Measurements from ENCODE around the gene ZNF101.

The ZNF101 gene

DNA sequence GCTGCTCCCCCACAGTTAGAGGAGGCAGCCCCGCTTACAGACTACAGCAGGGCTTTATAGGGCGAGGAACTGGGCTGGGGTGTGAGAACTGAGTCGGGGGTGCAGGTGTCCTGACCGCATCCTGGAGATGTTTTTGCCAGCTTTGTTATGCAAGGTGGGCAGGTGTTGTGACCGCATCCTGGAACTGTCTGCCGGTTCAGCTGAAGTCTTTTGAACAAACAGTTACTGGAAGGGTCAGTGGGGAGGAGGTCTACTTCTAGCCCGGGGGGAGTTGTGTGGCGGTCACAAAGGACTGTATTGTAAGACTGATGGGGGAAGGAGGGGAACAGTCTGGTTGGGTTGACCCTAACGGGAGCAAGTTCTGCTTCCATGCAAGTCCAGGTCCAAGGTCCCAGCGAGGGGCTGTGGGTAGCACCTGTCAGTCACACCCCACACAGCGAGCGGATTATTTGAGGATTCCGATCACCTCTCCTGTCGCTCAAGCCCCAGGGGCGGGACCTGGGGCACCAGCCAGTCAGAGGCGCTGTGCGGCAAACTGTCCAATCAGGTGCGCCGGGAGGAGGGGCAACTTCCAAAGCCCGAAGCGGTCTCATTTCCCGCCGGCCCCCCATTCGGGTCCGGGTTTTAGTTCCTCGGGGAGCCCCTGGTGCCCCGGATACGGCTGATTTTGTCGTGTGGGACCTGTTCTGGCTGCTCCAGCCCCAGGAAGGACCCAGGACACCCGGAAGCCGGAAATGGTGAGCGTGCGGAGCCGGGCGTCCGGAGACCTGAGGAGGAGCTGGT lies at the start of gene ZNF101:
Gene ZNF101 (plus strand): TSS at position 610 of the 783 bp plus-strand sequence. CDS start 125 bp downstream, at position 735.
- DNase-seq, result peak; percentile 94

DNA sequence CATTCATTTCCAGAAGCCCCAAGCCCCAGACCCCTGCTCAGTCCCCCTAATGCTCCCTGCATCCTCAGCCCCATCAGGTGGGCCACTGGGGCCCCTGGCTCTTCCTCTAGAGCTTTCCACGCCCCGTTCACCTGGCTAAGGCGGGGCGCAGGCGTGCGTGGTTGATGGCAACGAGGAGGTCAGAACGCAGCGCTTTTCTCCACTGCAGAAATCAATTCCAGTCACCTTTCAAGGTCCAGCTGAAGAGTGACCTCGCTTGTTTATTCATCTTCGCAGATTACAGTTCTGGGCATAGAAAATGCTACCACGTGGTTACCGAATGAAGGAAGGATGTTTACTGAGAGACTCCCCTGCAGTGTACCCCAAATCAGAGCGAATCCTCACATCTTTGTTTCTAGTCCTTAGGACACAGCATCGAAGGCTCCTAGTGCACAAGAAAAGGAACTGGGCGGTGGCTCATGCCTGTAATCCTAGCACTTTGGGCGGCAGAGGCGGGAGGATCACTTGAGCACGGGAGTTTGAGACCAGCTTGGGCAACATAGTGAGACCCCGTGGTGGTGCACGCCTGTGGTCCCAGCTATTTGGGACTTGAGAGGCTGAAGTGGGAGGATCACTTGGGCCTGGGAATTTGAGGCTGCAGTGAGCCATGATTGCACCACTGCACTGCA lies 49.3 kb upstream of the ZNF101 start:
- DNase-seq, result no peak

DNA sequence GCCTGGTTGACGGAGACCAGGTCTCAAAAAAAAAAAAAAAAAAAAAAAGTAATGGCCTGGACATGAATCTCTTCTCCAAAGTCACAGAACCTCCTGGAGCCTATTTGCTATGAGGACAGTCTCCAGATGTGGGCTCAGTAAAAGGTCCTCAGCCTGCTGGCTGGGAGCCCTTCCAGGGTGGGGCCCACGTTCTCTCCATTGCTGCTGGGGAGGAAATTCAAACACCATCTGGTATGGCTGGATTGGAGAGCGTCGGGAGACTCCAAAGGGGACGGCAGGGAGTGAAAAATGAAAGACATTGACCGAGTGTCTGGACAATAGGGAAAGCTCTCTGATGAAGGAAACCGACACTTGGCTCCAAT lies 48.8 kb upstream of the ZNF101 start:
- no peak for DNase-seq

DNA sequence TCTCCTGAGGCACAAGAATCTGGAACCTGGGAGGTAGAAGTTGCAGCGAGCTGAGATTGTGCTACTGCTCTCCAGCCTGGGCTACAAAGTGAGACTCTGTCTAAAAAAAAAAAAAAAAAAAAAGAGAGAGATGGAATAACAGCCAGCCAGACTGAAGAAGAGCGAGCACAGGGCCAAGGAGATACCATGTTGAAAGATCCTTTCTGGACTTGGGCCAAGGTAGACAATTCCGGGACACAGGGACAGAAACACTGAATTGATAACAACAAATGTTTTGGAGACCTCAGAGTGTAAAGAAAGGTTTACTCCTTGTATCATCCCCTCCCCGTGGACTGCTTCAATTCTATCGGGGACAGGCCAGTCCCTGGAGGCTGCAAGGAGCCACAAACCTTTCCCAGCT lies 45.3 kb upstream of the ZNF101 start:
- no peak for DNase-seq

DNA sequence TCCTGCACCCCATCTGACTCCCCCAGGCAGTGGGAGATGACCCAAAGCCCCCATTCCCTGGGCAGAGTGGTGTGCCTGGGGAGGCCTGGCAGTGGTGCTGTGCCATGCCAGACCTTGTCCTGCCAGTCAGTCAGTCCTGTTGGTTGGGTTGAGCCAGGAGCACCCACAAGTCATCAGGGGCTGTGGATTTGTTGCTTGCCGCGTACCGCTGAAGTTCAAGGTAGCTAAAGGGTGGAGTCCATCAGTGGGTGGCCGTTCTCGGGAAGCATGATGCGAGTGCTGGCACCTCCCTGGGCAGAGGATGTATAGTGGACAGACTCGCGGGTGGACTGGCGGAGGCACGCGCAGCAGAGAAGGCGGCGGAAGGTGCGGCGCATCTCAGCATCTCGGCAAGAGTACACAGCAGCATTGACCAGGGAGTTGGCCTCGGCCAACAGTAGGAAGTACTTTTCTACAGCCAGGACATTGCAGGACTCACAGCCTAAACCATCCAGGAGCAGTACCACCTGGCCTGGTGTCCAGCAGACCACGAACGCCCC lies 44.5 kb upstream of the ZNF101 start:
- no peak for DNase-seq

DNA sequence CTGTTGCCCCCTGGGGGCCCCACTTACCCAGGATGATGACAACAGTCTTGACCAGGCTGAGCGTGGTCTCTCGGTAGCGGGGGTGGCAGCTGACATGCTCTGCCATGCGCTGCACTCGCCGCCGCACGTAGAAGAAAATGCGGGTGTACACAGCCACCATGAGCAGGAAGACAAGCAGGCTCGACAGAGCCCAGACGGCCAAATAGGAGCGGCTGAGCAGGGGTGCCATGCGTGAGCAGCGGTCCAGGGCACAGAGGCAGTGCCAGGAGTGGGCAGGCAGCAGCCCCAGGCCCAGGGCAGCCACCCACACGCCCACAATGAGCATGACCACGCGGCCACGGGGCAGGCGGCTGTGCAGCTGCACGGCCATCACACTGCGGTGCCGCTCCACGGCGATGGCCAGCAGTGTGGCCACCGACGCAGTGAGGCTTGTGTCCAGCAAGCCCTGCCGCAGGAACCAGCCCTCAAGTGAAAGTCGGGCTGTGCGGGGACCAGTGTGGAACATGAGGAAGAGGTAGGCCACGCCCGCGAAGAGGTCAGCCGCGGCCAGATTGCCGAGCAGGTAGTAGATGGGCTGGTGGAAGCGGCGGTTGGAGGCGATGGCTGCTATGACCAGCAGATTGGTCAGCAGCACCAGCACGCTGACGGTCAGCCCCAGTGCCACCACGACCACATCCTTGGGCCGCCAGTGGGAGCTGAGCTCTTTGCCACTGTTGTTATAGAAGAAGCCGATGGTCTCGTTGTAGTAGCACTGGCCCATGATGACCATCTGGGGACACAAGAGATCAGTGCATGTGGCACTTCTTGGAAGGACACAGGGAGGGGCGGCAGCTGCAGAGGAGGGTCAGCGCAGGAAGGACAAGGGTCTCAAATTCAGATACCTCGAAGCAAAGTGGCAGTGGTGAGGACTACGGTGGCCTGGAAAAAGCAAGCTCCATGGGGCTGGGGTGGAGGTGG lies 41.8 kb upstream of the ZNF101 start:
- no peak for DNase-seq

DNA sequence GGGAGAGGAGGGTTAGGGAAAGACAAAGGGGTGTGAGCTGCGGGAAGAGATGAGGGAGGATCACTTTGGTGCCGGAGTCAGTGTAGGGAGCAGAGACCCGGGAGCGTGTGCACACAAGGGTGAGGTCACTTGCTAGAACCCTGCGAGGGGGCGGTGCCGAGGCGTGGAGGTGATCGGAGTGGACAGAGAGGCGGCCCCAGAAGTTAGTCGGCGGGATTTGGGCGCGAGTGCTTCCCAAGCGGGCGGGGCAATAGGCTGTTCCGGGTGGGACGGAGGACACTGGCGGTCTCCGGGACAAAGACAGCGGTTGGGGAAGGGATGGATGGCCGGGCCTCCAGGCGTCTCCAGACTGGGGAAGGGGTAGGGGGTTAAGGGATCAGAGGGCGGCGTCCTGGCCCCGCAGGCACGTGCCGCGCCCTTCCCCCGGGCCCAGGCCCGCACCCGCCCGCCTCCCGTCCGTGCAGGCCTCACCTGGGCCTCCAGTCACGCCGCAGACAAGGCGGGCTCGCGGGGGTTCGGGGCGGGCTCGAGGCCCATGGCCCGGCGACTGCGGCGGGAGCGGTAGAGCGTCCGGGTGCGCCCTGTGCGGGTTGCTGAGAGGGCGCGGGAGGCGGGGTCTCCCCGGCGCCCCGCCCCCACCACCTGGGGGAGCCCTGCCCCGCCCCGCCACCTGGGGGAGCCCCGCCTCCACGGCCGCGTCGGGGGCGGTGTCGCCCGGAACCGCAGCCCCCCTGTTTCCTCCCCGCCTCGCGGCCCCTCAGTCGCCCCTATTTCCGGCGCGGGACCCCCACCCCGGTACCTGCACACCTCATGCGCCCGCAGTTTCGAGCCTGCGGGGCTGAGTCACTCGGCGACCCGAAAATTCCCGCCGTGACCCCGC lies 40.8 kb upstream of the ZNF101 start, which contains the start of gene LPAR2:
Gene LPAR2 (minus strand): TSS at position 600 of the 880 bp plus-strand sequence. CDS start 945 bp downstream, outside the sequence.
- DNase-seq, result peak; percentile 80 to 84

DNA sequence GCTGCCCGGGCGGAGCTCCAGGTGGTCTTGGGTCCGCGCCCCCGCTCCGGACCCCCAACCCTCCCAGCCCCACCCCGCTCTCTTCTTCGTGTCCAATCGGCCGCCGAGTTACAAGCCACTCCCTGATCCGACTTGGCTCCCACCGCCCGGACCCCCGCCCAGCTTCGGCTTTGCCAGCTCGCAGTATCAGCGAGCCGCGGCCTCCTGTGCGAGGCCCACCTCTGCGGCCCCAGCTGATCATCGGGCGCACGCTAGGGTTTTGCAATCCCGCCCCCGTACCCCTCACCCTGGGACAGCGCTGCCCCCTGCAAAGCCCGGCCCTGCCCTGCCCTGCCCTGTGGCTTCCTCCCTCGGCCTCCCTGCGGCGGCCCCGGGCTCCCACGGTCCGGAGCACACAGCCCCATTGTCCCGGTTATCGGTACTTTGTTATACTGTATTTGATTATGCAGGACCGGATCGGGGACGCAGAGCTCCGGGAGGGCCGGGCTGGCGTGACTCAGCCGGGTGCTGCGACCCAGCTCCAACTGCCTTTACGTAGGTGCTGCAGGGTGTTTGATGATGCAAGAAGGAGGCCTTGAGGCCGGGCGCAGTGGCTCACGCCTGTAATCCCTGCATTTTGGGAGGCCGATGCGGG lies 40.0 kb upstream of the ZNF101 start:
- DNase-seq, result peak in 1 of 2 donors; percentile 54

DNA sequence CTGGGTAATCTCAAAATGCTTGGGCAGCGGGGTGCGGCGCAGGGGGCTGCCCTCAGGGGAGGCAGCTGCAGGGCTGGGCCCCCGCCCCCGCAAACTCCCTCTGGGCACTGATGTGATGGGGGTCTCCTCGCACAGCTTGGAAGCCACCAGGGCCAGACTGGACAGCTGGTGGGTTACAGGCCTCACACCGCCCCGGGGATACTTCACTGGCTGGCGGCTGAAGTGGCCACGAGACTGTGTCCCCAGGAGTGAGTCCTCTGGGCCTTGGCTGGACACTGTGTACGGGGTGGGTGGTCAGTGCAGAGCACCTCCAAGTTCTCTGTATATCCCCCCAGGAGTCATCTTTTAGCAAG lies 38.6 kb upstream of the ZNF101 start:
- DNase-seq, result no peak

DNA sequence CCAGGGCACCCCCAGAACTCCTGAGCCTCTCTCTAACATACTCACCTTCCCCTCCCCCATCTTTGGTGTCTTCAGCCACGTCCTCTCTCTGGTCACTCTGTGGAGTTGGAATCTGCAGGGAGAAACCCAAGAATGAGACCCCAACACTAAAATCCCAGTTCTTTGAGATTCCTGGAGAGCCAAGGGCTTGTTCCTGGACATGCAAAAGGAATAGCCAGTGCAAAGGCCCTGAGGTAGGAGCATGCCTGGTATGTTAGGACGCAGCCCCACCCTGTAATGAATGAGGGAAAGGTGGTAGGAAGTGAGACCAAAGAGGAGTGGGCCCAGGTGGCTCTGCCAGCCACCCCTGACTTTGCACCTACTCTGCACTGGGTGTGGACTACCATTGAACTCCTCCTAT lies 38.2 kb upstream of the ZNF101 start:
- no peak for DNase-seq

DNA sequence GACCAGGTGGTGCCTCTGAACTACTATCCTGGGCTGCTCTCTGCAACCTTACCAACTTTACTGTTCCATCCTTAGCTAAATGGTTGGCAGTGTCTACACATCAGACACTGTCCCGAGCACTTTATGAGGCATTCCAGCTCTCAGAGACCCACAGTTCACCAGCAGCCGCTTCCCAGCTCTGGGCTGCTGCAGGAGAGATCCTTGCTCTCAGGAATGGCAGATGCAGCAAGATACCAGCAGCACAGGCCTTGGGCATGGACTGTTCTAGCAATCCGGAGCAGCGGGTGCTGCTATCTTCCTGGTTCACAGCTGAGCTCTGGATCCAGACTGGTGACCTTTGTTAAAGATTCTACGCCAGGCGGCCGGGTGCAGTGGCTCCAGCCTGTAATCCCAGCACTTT lies 37.3 kb upstream of the ZNF101 start:
- no peak for DNase-seq

DNA sequence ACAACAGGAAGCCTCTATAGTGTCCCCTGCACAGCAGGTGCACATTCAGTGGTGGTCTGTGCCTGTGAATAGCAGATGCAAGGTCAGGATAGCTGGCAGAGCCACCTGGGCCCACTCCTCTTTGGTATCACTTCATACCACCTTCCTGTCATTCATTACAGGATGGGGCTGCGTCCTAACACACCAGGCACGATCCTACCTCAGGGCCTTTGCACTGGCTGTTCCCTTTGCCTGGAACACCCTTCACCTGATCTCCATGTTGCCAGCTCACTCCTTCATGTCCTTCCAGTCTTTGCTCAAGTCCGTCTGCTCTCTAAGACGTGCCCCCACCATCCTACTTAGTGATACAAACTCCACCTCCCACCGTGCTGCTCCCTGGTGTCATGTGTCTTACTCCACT lies 36.0 kb upstream of the ZNF101 start:
- DNase-seq, result no peak

DNA sequence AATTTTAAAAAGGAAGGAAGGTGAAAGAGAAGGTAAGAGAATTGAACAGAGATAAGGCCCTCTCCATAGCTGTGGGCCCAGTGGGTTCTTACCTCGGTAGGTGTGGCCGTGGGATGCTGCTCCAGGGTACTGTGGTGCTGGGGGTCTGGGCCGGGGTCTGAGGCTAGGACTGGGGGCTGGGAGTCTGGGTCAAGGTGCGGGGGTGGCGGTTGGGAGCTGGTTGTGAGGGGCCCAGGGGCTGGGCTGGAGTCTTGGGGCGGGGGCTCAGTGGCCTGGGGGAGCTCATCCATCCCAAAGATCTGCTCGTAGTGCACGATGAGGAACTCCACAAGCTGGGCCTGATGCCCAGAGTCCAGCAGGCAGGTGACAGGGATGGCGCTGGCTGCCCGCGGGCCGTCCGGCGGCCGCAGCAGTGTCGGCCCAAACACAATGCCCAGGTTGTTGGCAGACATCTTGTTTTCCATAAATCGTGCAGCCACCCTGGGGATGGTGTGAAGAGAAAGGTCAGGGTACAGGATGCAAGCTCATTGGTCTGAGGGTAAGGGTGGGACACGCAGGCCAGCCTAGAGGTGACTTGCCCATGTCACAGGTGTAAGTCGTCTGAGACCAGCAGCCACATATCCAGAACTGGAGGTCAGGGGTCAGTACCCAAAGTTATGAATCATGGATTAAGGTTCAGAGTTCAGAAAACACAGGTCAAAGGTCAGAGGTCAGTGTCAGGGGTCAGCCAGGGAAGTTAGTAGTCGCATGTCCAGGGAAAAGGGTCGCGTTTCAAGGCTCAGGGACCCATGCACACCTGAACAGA lies 34.7 kb upstream of the ZNF101 start:
- DNase-seq, result no peak

DNA sequence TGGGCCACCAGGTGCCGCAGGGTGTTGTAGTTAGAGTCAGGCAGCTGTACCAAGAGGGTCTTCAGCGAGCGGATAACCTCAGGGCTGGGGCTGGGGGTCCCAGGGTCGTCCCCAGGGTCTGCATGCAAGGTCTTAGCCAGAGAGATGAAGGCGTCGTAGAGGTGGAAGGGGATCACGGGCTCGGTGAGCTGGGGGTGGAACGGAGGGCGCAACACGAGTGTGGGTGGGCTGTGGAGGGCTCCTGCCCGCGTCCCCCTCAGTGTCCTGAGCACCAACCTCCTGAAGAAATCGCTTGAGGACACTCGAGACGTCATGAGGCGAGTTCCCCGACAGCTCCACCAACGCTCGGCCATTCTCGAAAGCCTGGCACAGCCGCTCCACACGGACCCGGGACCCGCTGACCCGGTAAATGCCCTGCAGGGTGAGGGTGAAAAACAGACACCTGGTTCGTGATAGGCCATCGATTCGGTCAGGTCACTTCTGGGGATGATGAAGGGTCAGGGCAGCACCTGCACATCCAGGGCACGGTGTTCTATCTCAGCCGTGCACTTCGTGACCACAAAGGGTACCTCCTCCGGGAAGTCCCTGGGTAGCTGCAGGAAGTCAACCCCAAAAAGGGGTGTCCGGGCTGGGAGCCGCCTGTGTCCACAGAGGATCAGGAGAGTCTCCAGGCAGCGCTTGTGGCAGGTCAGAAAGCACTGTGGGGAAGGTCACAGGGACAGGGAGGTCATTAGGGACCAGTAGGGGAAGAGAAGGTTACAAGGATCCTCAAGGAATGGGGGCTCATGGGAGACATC lies 33.9 kb upstream of the ZNF101 start:
- no peak for DNase-seq

DNA sequence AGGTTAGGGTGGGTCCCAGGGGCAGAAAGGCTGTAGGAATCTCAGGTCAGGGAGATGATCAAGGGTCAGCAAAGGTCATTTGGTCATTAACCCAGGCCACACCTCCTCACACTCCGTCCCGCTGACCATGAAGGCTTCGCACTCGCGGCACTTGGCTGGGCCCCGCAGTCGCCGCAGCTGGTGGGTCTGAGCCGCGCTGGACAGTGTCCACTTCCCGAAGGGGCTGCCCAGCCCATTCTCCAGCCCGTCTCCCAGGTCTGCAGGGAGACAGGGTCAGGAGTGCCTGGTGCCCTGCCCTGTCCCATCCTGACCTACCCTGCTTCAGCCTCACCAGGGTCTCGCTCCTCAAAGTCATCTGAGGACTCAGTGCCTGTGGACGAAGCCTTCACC lies 33.3 kb upstream of the ZNF101 start:
- no peak for DNase-seq

DNA sequence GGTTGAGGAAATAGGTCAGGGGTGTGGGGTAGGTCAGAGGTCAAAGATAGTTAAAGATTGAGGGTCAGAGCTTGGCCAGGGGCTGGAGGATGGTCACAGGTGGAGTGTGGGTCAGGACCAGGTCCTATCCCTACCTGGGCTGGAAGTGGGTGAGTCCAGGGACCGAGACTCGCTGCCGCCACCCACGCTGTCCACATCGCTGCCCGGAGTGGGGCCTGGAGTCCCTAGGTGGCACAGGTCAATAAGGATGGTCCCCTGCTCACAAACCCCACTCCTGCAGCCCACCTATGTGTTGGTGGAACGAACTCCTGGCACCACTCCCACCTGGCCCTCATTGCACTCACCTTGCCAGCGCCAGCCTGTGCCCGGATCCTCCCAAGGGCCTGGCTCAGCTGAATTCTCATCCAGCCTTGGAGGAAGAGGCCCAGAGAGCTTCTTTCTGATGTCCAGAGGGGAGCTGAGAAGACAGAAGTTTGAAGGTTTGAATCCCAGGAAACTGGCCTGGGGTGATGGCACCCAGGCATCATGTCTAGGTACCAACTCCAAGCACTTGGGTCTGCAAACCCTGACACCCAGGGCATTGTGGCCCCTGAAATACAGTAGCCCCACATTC lies 32.0 kb upstream of the ZNF101 start:
- no peak for DNase-seq

DNA sequence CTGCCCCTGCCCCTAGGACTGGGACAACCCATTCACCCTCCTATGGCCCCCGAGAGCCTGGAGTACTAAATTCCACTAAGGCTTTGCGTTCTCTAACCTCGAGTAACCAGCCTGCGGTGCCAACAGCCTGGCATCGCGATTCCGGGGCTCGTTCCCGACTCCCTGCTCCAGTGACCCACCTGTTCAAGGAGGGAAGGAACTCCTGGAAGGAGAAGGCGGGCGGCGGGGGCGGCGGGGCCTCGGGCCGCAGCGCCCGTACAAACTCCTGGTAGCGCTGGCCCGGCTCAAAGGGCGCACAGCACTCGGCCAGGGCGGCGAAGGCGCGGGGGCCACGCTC lies 31.5 kb upstream of the ZNF101 start:
- DNase-seq, result no peak

DNA sequence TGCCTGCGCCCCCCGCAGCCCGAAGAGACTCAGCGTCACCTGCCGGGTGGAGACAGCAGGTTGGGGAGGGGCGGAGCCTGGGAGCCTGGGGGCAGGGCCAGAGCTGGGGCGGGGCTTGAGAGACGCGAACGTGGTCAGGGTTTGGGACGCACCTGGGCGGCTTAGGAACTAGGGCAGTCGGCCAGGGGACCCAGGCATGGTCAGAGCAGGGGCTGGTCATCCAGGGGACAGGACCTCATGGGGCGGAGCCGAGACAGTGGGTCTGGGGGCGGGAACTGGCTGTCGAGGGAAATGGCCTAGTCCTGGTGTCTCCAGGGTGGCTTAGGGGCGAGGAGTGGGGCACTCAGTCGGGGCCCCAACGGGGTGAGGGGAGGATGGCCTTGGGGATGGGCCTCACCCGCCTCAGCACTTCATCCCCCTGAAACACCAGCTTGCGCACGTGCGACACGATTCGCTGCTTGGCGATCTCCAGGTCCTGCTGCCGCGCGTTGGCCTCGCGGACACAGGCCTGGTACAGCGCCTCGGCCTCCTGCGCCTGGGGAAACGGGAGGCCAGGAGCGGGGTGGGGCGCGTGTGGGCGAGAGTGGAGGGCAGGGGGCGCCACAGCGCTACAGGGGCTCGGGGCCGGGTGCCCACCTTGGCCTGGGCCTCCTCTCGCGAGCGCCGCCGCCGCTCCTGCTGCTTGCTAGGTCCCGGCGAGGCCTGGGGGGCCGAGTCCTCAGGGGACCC lies 31.0 kb upstream of the ZNF101 start:
- no peak for DNase-seq
